ENCODE results near the gene PAX3. TPM values are rescaled to one million over a fixed set of nuclear protein-coding genes. Genes with fewer than 3 reads are reported as not detected.

PAX3 gene
- total RNA-seq, 1 experiment from 2014 or later: not detected

GRCh38 chr2:222311319-222311977, 12.7 kb upstream of the PAX3 start:
- no peak overlapping the region for H3K4me3 ChIP-seq (ENCODE audit: low read length)
- H3K9me3 ChIP-seq (ENCODE audit: low read length): no peaks in the 10 kb centered on the region
- H3F3A ChIP-seq (ENCODE audit: low read length, unreplicated experiment): no peaks in the 10 kb centered on the region
- H3K36me3 ChIP-seq (ENCODE audit: low read depth, low read length): no peaks in the 10 kb centered on the region
- no peaks in the 10 kb centered on the region for H3K79me2 ChIP-seq (ENCODE audit: low read length)
- H3K9ac ChIP-seq (ENCODE audit: low read length): no peak overlapping the region
- H3K27me3 ChIP-seq (ENCODE audit: low read length): peaks cover 94% of the 10 kb centered on the region
- H2AFZ ChIP-seq (ENCODE audit: low read length): no peak overlapping the region
- intact Hi-C loops (cut with micrococcal nuclease): loop anchor here (10.0 kb wide), 1 partner anchor 257 kb away; no protein-coding TSS in a partner anchor
- H3K4me2 ChIP-seq (ENCODE audit: low read length): no peak overlapping the region
- BruUV-seq (replicated peaks): no TSS peak
- ChIA-PET CTCF (no interaction called here), POLR2A (ENCODE audit: unreplicated experiment) (no interaction called here)
- DNase-seq (no peak), ATAC-seq (no peak)
- no peaks in the 10 kb centered on the region for H3K9me2 ChIP-seq (replicated peaks; ENCODE audit: low read length)
- H3K4me1 ChIP-seq (ENCODE audit: insufficient read depth, low read length): no peaks in the 10 kb centered on the region
- H4K20me1 ChIP-seq (ENCODE audit: low read length): no peaks in the 10 kb centered on the region
- H3K27ac ChIP-seq (ENCODE audit: low read length): no peak overlapping the region
- TF ChIP-seq EZH2 (IDR thresholded peaks at IDR 0.05; ENCODE audit: low read length, unreplicated experiment): no peak
- TF ChIP-seq EZH2phosphoT487 (IDR thresholded peaks at IDR 0.05; ENCODE audit: borderline replicate concordance, low read length): no peak
- TF ChIP-seq, protein P1, sequence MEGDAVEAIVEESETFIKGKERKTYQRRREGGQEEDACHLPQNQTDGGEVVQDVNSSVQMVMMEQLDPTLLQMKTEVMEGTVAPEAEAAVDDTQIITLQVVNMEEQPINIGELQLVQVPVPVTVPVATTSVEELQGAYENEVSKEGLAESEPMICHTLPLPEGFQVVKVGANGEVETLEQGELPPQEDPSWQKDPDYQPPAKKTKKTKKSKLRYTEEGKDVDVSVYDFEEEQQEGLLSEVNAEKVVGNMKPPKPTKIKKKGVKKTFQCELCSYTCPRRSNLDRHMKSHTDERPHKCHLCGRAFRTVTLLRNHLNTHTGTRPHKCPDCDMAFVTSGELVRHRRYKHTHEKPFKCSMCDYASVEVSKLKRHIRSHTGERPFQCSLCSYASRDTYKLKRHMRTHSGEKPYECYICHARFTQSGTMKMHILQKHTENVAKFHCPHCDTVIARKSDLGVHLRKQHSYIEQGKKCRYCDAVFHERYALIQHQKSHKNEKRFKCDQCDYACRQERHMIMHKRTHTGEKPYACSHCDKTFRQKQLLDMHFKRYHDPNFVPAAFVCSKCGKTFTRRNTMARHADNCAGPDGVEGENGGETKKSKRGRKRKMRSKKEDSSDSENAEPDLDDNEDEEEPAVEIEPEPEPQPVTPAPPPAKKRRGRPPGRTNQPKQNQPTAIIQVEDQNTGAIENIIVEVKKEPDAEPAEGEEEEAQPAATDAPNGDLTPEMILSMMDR (conservative IDR thresholded peaks at IDR 0.05; ENCODE audit: low read depth, low read length): no peak

DNA sequence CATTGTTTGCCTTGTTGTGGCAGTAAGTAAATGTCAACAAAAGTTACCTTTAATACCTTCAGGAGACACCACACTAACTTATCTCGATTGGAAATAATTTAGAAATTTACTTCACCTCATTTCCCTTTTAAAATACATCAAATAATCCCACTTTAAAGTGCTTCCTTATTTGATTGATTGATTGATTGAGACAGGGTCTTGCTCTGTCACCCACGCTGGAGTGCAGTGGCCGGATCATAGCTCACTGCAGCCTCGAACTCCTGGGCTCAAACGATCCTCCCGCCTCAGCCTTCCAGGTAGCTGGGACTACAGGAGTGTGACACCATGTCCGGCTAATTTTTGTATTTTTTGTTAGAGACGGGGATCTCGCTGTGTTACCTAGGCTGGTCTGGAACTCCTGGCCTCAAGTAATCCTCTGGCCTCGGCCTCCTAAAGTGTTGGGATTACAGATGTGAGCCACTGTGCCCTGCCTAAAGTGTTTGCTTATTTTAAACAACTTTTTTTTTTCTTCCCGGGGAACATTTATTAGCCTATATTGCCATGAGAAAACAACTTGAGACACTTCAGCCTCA, 12.0 kb upstream of the PAX3 start:
- Histone ChIP-seq H3K27me3 (ENCODE audit: low read length) (peaks cover 100% of the 10 kb centered on the region), H3K4me3 (ENCODE audit: low read length) (no peak overlapping the region), H3K9ac (ENCODE audit: low read length) (no peak overlapping the region), H3F3A (ENCODE audit: low read length, unreplicated experiment) (no peaks in the 10 kb centered on the region), H3K36me3 (ENCODE audit: low read depth, low read length) (no peaks in the 10 kb centered on the region), H3K4me1 (ENCODE audit: insufficient read depth, low read length) (no peaks in the 10 kb centered on the region), H3K9me2 (replicated peaks; ENCODE audit: low read length) (no peaks in the 10 kb centered on the region), H3K4me2 (ENCODE audit: low read length) (no peak overlapping the region), H4K20me1 (ENCODE audit: low read length) (no peaks in the 10 kb centered on the region), H3K79me2 (ENCODE audit: low read length) (no peaks in the 10 kb centered on the region), H2AFZ (ENCODE audit: low read length) (no peak overlapping the region), H3K9me3 (ENCODE audit: low read length) (no peaks in the 10 kb centered on the region), H3K27ac (ENCODE audit: low read length) (no peak overlapping the region)
- CTCF ChIA-PET: no interaction called here
- BruUV-seq (replicated peaks): no TSS peak
- ATAC-seq (no peak), DNase-seq (no peak)
- intact Hi-C loops (cut with micrococcal nuclease): loop anchor here (10.0 kb wide), 1 partner anchor 256 kb away; no protein-coding TSS in a partner anchor
- TF ChIP-seq, protein P1 (conservative IDR thresholded peaks at IDR 0.05; ENCODE audit: low read depth, low read length): no peak
- TF ChIP-seq EZH2phosphoT487 (IDR thresholded peaks at IDR 0.05; ENCODE audit: borderline replicate concordance, low read length): no peak
- POLR2A ChIA-PET (ENCODE audit: unreplicated experiment): no interaction called here

GRCh38 chr2:222309766-222310165, 11.0 kb upstream of the PAX3 start:
- Histone ChIP-seq H3K79me2 (ENCODE audit: low read length) (no peaks in the 10 kb centered on the region), H3K36me3 (ENCODE audit: low read depth, low read length) (no peaks in the 10 kb centered on the region), H3K27ac (ENCODE audit: low read length) (no peak overlapping the region), H3K9me2 (replicated peaks; ENCODE audit: low read length) (no peaks in the 10 kb centered on the region), H3F3A (ENCODE audit: low read length, unreplicated experiment) (no peaks in the 10 kb centered on the region), H3K9ac (ENCODE audit: low read length) (no peak overlapping the region), H2AFZ (ENCODE audit: low read length) (no peak overlapping the region), H3K4me3 (ENCODE audit: low read length) (no peak overlapping the region), H3K4me2 (ENCODE audit: low read length) (no peak overlapping the region), H4K20me1 (ENCODE audit: low read length) (no peaks in the 10 kb centered on the region), H3K9me3 (ENCODE audit: low read length) (no peaks in the 10 kb centered on the region), H3K4me1 (ENCODE audit: insufficient read depth, low read length) (no peaks in the 10 kb centered on the region), H3K27me3 (ENCODE audit: low read length) (peaks cover 100% of the 10 kb centered on the region)
- ATAC-seq (no peak), DNase-seq (no peak)
- POLR2A ChIA-PET (ENCODE audit: unreplicated experiment): no interaction called here
- TF ChIP-seq EZH2phosphoT487 (IDR thresholded peaks at IDR 0.05; ENCODE audit: borderline replicate concordance, low read length): no peak
- TF ChIP-seq, protein P1 (conservative IDR thresholded peaks at IDR 0.05; ENCODE audit: low read depth, low read length): no peak
- TF ChIP-seq EZH2 (IDR thresholded peaks at IDR 0.05; ENCODE audit: low read length, unreplicated experiment): no peak
- BruUV-seq (replicated peaks): no TSS peak
- intact Hi-C loops (cut with micrococcal nuclease): loop anchor here (10.0 kb wide), 1 partner anchor 255 kb away; no protein-coding TSS in a partner anchor
- CTCF ChIA-PET: no interaction called here
